COLO668 (cell line): ENCODE results near the gene FIBP.
A peak's percentile ranks its signal among the peaks of the same experiment; 100 is the strongest.
"Not testable (repeated sequence)": the region's sequence is repeated elsewhere in the genome, so short reads cannot be mapped to it uniquely, and the experiment has no call there.

Source experiments
- DNase-seq: peaks from one replicate; lab custom pipeline; 2025; ENCODE audit not compliant: unreplicated experiment; lab: John Stamatoyannopoulos, UW

FIBP gene

GRCh38 chr11:65915101-65915820, 27.0 kb upstream of the FIBP start:
- DNase-seq = no peak

- no peak for DNase-seq
Measured at GRCh38 chr11:65912845-65913244, 24.6 kb upstream of the FIBP start.

- DNase-seq = peak; percentile 38
Measured at GRCh38 chr11:65911682-65912568, 23.7 kb upstream of the FIBP start.

- DNase-seq = no peak
Measured at GRCh38 chr11:65907878-65908277, 19.6 kb upstream of the FIBP start.

GRCh38 chr11:65906602-65907001, 18.3 kb upstream of the FIBP start:
- no peak for DNase-seq

- DNase-seq = no peak
Measured at GRCh38 chr11:65903715-65904114, 15.4 kb upstream of the FIBP start.

- no peak for DNase-seq
Measured at GRCh38 chr11:65903068-65903481, 14.8 kb upstream of the FIBP start.

- DNase-seq = no peak
Measured at GRCh38 chr11:65900899-65901180, 12.6 kb upstream of the FIBP start.

GRCh38 chr11:65900125-65900898, 12.0 kb upstream of the FIBP start, which contains the start of gene FOSL1:
Gene FOSL1 (minus strand): TSS chr11:65900388. CDS start chr11:65900339, 49 bp downstream.
- DNase-seq = peak; percentile 93

- no peak for DNase-seq
Measured at GRCh38 chr11:65899356-65900124, 11.3 kb upstream of the FIBP start.

- DNase-seq = peak; percentile 65
Measured at GRCh38 chr11:65898656-65899355, 10.5 kb upstream of the FIBP start.

- DNase-seq = no peak
Measured at GRCh38 chr11:65897020-65897471, 8.8 kb upstream of the FIBP start.

- DNase-seq = no peak
Measured at GRCh38 chr11:65896034-65896999, 8.0 kb upstream of the FIBP start.

GRCh38 chr11:65895482-65895981, 7.3 kb upstream of the FIBP start:
- no peak for DNase-seq

- no peak for DNase-seq
Measured at GRCh38 chr11:65894034-65894591, 5.8 kb upstream of the FIBP start.

GRCh38 chr11:65892661-65893317, 4.5 kb upstream of the FIBP start:
- no peak for DNase-seq

- not testable (repeated sequence) for DNase-seq
Measured at GRCh38 chr11:65892137-65892540, 3.9 kb upstream of the FIBP start.
